Calu3 (cell line): Measurements from ENCODE around the gene SLC10A6. TPM values are rescaled to one million over a fixed set of nuclear protein-coding genes. Genes with fewer than 3 reads are reported as not detected.

Experiments used
- BruUV-seq: library from RNA; stranded (reverse); fragments of 400-500 nt; replicated peaks from 2 replicates; lab custom pipeline; 2021; lab: Mats Ljungman, UMichigan
- CTCF ChIA-PET: fragments of 300-600 bp; sonication (Branson Sonifier 250); formaldehyde crosslinking; loops from one replicate; lab custom pipeline; 2022; ENCODE audit warnings: antibody characterized with exemption; lab: Charles Lee
- DNase-seq: peaks from one replicate; pipeline ENCODE4 v3.0.0; 2022
- H3K27ac Mint-ChIP-seq: one replicate; pipeline ENCODE4 v1.8.0; 2022; ENCODE audit warnings: mixed read lengths; ENCODE audit not compliant: unreplicated experiment
- H3K27me3 Mint-ChIP-seq: one replicate; pipeline ENCODE4 v1.8.0; 2022; ENCODE audit warnings: mixed read lengths; ENCODE audit not compliant: unreplicated experiment
- H3K36me3 Mint-ChIP-seq: one replicate; pipeline ENCODE4 v1.8.0; 2022; ENCODE audit warnings: mild to moderate bottlenecking, moderate library complexity, mixed read lengths; ENCODE audit not compliant: insufficient read depth, unreplicated experiment
- H3K4me1 Mint-ChIP-seq: one replicate; pipeline ENCODE4 v1.8.0; 2022; ENCODE audit warnings: mild to moderate bottlenecking, low read depth, mixed read lengths; ENCODE audit not compliant: unreplicated experiment
- H3K4me3 Mint-ChIP-seq: one replicate; pipeline ENCODE4 v1.8.0; 2022; ENCODE audit warnings: mild to moderate bottlenecking, low read depth, moderate library complexity, mixed read lengths; ENCODE audit not compliant: unreplicated experiment
- H3K9me3 Mint-ChIP-seq: one replicate; pipeline ENCODE4 v1.8.0; 2022; ENCODE audit warnings: low read depth, mixed read lengths; ENCODE audit not compliant: unreplicated experiment
- CTCF ChIP-seq: fragments of 200-600 bp; IDR thresholded peaks from one replicate; pipeline ENCODE4 v1.8.0; 2022; ENCODE audit warnings: antibody characterized with exemption; ENCODE audit not compliant: unreplicated experiment
- intact Hi-C: fragments of 100-400 bp; cut with micrococcal nuclease; formaldehyde crosslinking; loops from one replicate; pipeline ENCODE4 v1.10.0; 2022; ENCODE audit not compliant: unreplicated experiment
- total RNA-seq: library from RNA; stranded (reverse); gene quantifications from 2 replicates; pipeline ENCODE4 v1.2.3, GENCODE V29; 2022

SLC10A6 gene
- total RNA-seq, 1 experiment from 2014 or later: not detected

- Mint-ChIP-seq H3K27me3 (no peaks in the 10 kb centered on the region), H3K9me3 (no peaks in the 10 kb centered on the region), H3K4me3 (no peak overlapping the region), H3K36me3 (no peaks in the 10 kb centered on the region), H3K27ac (no peak overlapping the region), H3K4me1 (peaks cover 9% of the 10 kb centered on the region)
- CTCF ChIA-PET: no interaction called here
- TF ChIP-seq CTCF: no peak
- intact Hi-C loops: no loop called here
- BruUV-seq: no TSS peak
- no peak for DNase-seq
Measured at GRCh38 chr4:86815653-86816052, 33.5 kb downstream of the SLC10A6 start.

GRCh38 chr4:86810847-86811246 lies 38.3 kb downstream of the SLC10A6 start:
- H3K4me1 Mint-ChIP-seq: no peaks in the 10 kb centered on the region

GRCh38 chr4:86809809-86810208 lies 39.4 kb downstream of the SLC10A6 start:
- Mint-ChIP-seq H3K4me1 (no peaks in the 10 kb centered on the region), H3K36me3 (no peaks in the 10 kb centered on the region), H3K27ac (no peak overlapping the region), H3K9me3 (no peaks in the 10 kb centered on the region), H3K4me3 (no peak overlapping the region), H3K27me3 (no peaks in the 10 kb centered on the region)
- CTCF ChIA-PET: no interaction called here
- no TSS peak for BruUV-seq
- no peak for TF ChIP-seq CTCF
- no peak for DNase-seq
- intact Hi-C loops: no loop called here

More at GRCh38 chr4:86810847-86811246, 38.3 kb downstream of the SLC10A6 start:
- Mint-ChIP-seq H3K27ac (no peak overlapping the region), H3K4me3 (no peak overlapping the region), H3K36me3 (no peaks in the 10 kb centered on the region), H3K27me3 (no peaks in the 10 kb centered on the region), H3K9me3 (no peaks in the 10 kb centered on the region)
- BruUV-seq: no TSS peak
- DNase-seq: no peak
- intact Hi-C loops: no loop called here
- CTCF ChIA-PET: no interaction called here
- no peak for TF ChIP-seq CTCF

GRCh38 chr4:86791126-86791525 lies 58.1 kb downstream of the SLC10A6 start:
- Mint-ChIP-seq H3K4me1 (no peaks in the 10 kb centered on the region), H3K27ac (no peak overlapping the region), H3K9me3 (peaks cover 9% of the 10 kb centered on the region), H3K4me3 (no peak overlapping the region), H3K36me3 (peaks cover 12% of the 10 kb centered on the region), H3K27me3 (no peaks in the 10 kb centered on the region)
- DNase-seq: no peak
- no TSS peak for BruUV-seq
- CTCF ChIA-PET: no interaction called here
- intact Hi-C loops: no loop called here
- no peak for TF ChIP-seq CTCF
